HG02763 (cell line): ENCODE results near the gene GPR15LG.
A peak's percentile ranks its signal among the peaks of the same experiment; 100 is the strongest.

Experiments
- ATAC-seq: cut with Tn5 transposase; IDR thresholded peaks from one replicate; pipeline ENCODE4 v1.9.1; 2021; ENCODE audit warnings: mild to moderate bottlenecking, moderate library complexity; ENCODE audit not compliant: unreplicated experiment

GPR15LG gene

GRCh38 chr10:84191106-84191505, 17.5 kb downstream of the GPR15LG start:
- ATAC-seq, result no peak

- no peak for ATAC-seq
These were observed 19.7 kb downstream of the GPR15LG start for GRCh38 chr10:84193327-84193726.

- no peak for ATAC-seq
These were observed 20.3 kb downstream of the GPR15LG start for GRCh38 chr10:84193846-84194423.

GRCh38 chr10:84194424-84195043, 20.9 kb downstream of the GPR15LG start, which contains the start of gene CDHR1:
TSS of gene CDHR1 (plus strand) at chr10:84194537. CDS start at chr10:84194761, 224 bp downstream.
- peak; percentile 73 for ATAC-seq

GRCh38 chr10:84195044-84195830, 21.6 kb downstream of the GPR15LG start:
- no peak for ATAC-seq

GRCh38 chr10:84196083-84196482, 22.5 kb downstream of the GPR15LG start:
- no peak for ATAC-seq

- ATAC-seq, result no peak
These were observed 23.3 kb downstream of the GPR15LG start for GRCh38 chr10:84196941-84197340.

GRCh38 chr10:84197643-84198042, 24.0 kb downstream of the GPR15LG start:
- ATAC-seq, result no peak

- no peak for ATAC-seq
These were observed 24.8 kb downstream of the GPR15LG start for GRCh38 chr10:84198206-84198915.

GRCh38 chr10:84200537-84201243, 27.1 kb downstream of the GPR15LG start:
- ATAC-seq, result no peak

- no peak for ATAC-seq
These were observed 27.6 kb downstream of the GPR15LG start for GRCh38 chr10:84201244-84201606.

GRCh38 chr10:84201682-84202081, 28.1 kb downstream of the GPR15LG start:
- no peak for ATAC-seq

GRCh38 chr10:84202349-84202748, 28.7 kb downstream of the GPR15LG start:
- ATAC-seq, result no peak

GRCh38 chr10:84204122-84204521, 30.5 kb downstream of the GPR15LG start:
- peak; percentile 46 for ATAC-seq

GRCh38 chr10:84204610-84205009, 31.0 kb downstream of the GPR15LG start:
- ATAC-seq, result no peak

- ATAC-seq, result peak; percentile 79
These were observed 31.6 kb downstream of the GPR15LG start for GRCh38 chr10:84205049-84205852.

GRCh38 chr10:84205853-84206525, 32.4 kb downstream of the GPR15LG start:
- ATAC-seq, result no peak

GRCh38 chr10:84208023-84208422, 34.4 kb downstream of the GPR15LG start:
- ATAC-seq, result no peak

- ATAC-seq, result no peak
These were observed 38.0 kb downstream of the GPR15LG start for GRCh38 chr10:84211566-84211965.
